GM23338 (cell line): ENCODE measurements around the gene ATXN2. TPM values are rescaled to one million over a fixed set of nuclear protein-coding genes. Genes with fewer than 3 reads are reported as not detected.

ENCODE experiments used
- ATAC-seq: fragments of 200-7000 bp; cut with Tn5 transposase; 3 replicates; pipeline ENCODE4 v1.9.1; 2020
- DNase-seq: peaks from one replicate; pipeline ENCODE4 v3.0.0-alpha.2; 2015; ENCODE audit warnings: low spot score
- H2AFZ ChIP-seq: fragments of 200-600 bp; sonication (generic); 2 replicates; pipeline ENCODE4 v1.8.0; 2016; ENCODE audit warnings: antibody characterized with exemption, mild to moderate bottlenecking, moderate library complexity
- H3F3A ChIP-seq: fragments of 200-600 bp; sonication (generic); replicated peaks from 2 replicates; pipeline ENCODE4 v1.8.0; 2017; ENCODE audit warnings: antibody characterized with exemption, mixed run types, low read depth
- H3K27ac ChIP-seq: fragments of 200-600 bp; sonication (generic); 2 replicates; pipeline ENCODE4 v1.6.1; 2016; ENCODE audit warnings: low read depth
- H3K27me3 ChIP-seq: fragments of 200-600 bp; sonication (generic); 2 replicates; pipeline ENCODE4 v1.8.0; 2016; ENCODE audit warnings: mild to moderate bottlenecking, mixed run types, moderate library complexity; ENCODE audit not compliant: insufficient read depth
- H3K36me3 ChIP-seq: fragments of 200-600 bp; sonication (generic); 2 replicates; pipeline ENCODE4 v1.8.0; 2016; ENCODE audit warnings: mild to moderate bottlenecking; ENCODE audit not compliant: insufficient read depth
- H3K4me1 ChIP-seq: fragments of 200-600 bp; sonication (generic); 2 replicates; pipeline ENCODE4 v1.8.0; 2016; ENCODE audit warnings: mild to moderate bottlenecking, moderate library complexity; ENCODE audit not compliant: insufficient read depth
- H3K4me2 ChIP-seq: fragments of 200-600 bp; sonication (generic); 2 replicates; pipeline ENCODE4 v1.7.1; 2017; ENCODE audit warnings: mixed run types
- H3K4me3 ChIP-seq: fragments of 200-600 bp; sonication (generic); 2 replicates; pipeline ENCODE4 v1.6.1; 2016; ENCODE audit warnings: mixed run types
- H3K79me2 ChIP-seq: fragments of 200-600 bp; sonication (generic); replicated peaks from 2 replicates; pipeline ENCODE4 v1.8.0; 2017; ENCODE audit warnings: mild to moderate bottlenecking; ENCODE audit not compliant: insufficient read depth
- H3K9me2 ChIP-seq: fragments of 200-600 bp; sonication (generic); 2 replicates; pipeline ENCODE4 v1.8.0; 2017; ENCODE audit not compliant: insufficient read depth
- H4K20me1 ChIP-seq: fragments of 200-600 bp; sonication (generic); replicated peaks from 2 replicates; pipeline ENCODE4 v1.8.0; 2017; ENCODE audit warnings: mild to moderate bottlenecking; ENCODE audit not compliant: insufficient read depth
- H3K27ac Mint-ChIP-seq: 2 replicates; pipeline ENCODE4 v1.8.0; 2020; ENCODE audit warnings: inconsistent platforms, mild to moderate bottlenecking, moderate library complexity, mixed read lengths
- H3K27me3 Mint-ChIP-seq: 3 replicates; pipeline ENCODE4 v1.8.0; 2022; ENCODE audit warnings: low read depth, mild to moderate bottlenecking, moderate library complexity, mixed read lengths, inconsistent platforms; ENCODE audit not compliant: insufficient read depth, poor library complexity
- H3K36me3 Mint-ChIP-seq: 3 replicates; pipeline ENCODE4 v1.8.0; 2021; ENCODE audit warnings: low read depth, mild to moderate bottlenecking, inconsistent platforms, moderate library complexity, mixed read lengths
- H3K4me1 Mint-ChIP-seq: 3 replicates; pipeline ENCODE4 v1.8.0; 2020; ENCODE audit warnings: mild to moderate bottlenecking, inconsistent platforms, mixed read lengths
- H3K4me3 Mint-ChIP-seq: 3 replicates; pipeline ENCODE4 v1.8.0; 2021; ENCODE audit warnings: moderate library complexity, mild to moderate bottlenecking, inconsistent platforms, mixed read lengths
- H3K9me3 Mint-ChIP-seq: 3 replicates; pipeline ENCODE4 v1.8.0; 2020; ENCODE audit warnings: moderate library complexity, mild to moderate bottlenecking, inconsistent platforms, mixed read lengths
- CREB1 ChIP-seq: fragments of 250-450 bp; sonication (Bioruptor Pico); IDR thresholded peaks from 2 replicates; pipeline ENCODE4 v1.5.0; 2020; ENCODE audit warnings: low read depth, mild to moderate bottlenecking, moderate library complexity
- EZH2 ChIP-seq: fragments of 200-600 bp; sonication (generic); IDR thresholded peaks from one replicate; pipeline ENCODE4 v1.8.0; 2017; ENCODE audit warnings: antibody characterized with exemption, mild to moderate bottlenecking, low read depth; ENCODE audit not compliant: unreplicated experiment
- JUNB ChIP-seq: IDR thresholded peaks from one replicate; pipeline ENCODE4 v1.6.1; 2016; ENCODE audit warnings: antibody characterized with exemption; ENCODE audit not compliant: unreplicated experiment
- NANOG ChIP-seq: IDR thresholded peaks from 2 replicates; pipeline ENCODE4 v1.6.1; 2016; ENCODE audit warnings: antibody characterized with exemption, borderline replicate concordance
- POLR2AphosphoS5 ChIP-seq: IDR thresholded peaks from 2 replicates; pipeline ENCODE4 v1.6.1; 2016; ENCODE audit warnings: antibody characterized with exemption, low read depth
- STAT1 ChIP-seq: IDR thresholded peaks from one replicate; pipeline ENCODE4 v1.6.1; 2016; ENCODE audit warnings: antibody characterized with exemption; ENCODE audit not compliant: unreplicated experiment
- ZNF114 ChIP-seq: fragments of 250-450 bp; sonication (Bioruptor Pico); IDR thresholded peaks from 2 replicates; pipeline ENCODE4 v1.5.0; 2020; ENCODE audit warnings: mild to moderate bottlenecking, moderate library complexity
- ZNF331 ChIP-seq: fragments of 250-450 bp; sonication (Bioruptor Pico); IDR thresholded peaks from 2 replicates; pipeline ENCODE4 v1.5.0; 2020; ENCODE audit warnings: low read depth, mild to moderate bottlenecking, moderate library complexity
- polyA plus RNA-seq: library from polyadenylated mRNA; unstranded; fragments of >200 nt; fragmentation: Nextera tagmentation; extraction: Ambion mirVana; gene quantifications from 2 replicates; pipeline ENCODE4 v1.2.1, GENCODE V29; 2016
- total RNA-seq: library from RNA; depleted of rRNA; stranded (reverse); fragments of >200 nt; shearing (Covaris generic); gene quantifications from 2 replicates; pipeline ENCODE4 v1.2.3, GENCODE V29; 2014
- TF ChIP-seq, protein P1 (sequence below): fragments of 250-450 bp; sonication (Bioruptor Pico); IDR thresholded peaks from 2 replicates; pipeline ENCODE4 v1.5.0; 2020; ENCODE audit warnings: mild to moderate bottlenecking, moderate library complexity
- TF ChIP-seq, protein P2 (sequence below): IDR thresholded peaks from one replicate; pipeline ENCODE4 v1.6.1; 2018; ENCODE audit warnings: antibody characterized with exemption; ENCODE audit not compliant: unreplicated experiment

The ATXN2 gene
- total and polyA plus RNA-seq, 2 experiments from 2014 or later: 44.8 to 59.5 TPM

DNA sequence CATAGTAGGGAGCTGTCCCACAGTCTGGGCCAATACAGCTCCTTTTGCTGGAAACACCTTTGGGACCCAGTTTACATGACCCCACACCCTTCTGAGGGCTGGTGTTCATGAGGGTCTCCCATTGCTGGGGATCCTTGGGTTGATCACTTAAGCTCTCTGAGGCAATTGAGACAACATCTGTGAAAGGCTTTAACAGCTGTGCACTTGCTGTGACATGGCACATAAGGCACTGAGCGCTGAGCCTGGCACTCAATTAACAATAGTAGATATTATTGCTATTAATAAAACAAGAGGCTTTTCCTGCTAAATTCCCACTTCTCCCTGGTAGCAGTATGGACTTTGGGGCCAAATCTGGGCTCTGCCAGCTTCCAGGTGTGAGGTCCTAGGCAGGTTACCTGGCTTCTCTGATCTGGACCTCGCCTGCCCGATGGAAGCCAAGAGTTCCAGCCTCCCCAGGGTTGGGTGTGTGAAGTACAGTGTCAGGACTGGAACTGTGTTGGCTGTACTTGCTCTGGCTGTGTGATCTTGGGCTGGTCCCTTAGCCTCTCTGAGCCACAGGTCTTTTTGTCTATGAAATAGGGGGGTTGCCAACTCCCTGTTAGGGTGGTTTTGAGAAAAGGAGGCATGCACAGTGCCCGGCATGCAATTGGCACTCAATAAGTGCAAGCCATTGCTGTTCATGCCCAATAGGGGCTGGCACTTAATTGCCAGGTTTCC is 190.3 kb downstream of the ATXN2 start (continued):
- TF ChIP-seq, protein P1, sequence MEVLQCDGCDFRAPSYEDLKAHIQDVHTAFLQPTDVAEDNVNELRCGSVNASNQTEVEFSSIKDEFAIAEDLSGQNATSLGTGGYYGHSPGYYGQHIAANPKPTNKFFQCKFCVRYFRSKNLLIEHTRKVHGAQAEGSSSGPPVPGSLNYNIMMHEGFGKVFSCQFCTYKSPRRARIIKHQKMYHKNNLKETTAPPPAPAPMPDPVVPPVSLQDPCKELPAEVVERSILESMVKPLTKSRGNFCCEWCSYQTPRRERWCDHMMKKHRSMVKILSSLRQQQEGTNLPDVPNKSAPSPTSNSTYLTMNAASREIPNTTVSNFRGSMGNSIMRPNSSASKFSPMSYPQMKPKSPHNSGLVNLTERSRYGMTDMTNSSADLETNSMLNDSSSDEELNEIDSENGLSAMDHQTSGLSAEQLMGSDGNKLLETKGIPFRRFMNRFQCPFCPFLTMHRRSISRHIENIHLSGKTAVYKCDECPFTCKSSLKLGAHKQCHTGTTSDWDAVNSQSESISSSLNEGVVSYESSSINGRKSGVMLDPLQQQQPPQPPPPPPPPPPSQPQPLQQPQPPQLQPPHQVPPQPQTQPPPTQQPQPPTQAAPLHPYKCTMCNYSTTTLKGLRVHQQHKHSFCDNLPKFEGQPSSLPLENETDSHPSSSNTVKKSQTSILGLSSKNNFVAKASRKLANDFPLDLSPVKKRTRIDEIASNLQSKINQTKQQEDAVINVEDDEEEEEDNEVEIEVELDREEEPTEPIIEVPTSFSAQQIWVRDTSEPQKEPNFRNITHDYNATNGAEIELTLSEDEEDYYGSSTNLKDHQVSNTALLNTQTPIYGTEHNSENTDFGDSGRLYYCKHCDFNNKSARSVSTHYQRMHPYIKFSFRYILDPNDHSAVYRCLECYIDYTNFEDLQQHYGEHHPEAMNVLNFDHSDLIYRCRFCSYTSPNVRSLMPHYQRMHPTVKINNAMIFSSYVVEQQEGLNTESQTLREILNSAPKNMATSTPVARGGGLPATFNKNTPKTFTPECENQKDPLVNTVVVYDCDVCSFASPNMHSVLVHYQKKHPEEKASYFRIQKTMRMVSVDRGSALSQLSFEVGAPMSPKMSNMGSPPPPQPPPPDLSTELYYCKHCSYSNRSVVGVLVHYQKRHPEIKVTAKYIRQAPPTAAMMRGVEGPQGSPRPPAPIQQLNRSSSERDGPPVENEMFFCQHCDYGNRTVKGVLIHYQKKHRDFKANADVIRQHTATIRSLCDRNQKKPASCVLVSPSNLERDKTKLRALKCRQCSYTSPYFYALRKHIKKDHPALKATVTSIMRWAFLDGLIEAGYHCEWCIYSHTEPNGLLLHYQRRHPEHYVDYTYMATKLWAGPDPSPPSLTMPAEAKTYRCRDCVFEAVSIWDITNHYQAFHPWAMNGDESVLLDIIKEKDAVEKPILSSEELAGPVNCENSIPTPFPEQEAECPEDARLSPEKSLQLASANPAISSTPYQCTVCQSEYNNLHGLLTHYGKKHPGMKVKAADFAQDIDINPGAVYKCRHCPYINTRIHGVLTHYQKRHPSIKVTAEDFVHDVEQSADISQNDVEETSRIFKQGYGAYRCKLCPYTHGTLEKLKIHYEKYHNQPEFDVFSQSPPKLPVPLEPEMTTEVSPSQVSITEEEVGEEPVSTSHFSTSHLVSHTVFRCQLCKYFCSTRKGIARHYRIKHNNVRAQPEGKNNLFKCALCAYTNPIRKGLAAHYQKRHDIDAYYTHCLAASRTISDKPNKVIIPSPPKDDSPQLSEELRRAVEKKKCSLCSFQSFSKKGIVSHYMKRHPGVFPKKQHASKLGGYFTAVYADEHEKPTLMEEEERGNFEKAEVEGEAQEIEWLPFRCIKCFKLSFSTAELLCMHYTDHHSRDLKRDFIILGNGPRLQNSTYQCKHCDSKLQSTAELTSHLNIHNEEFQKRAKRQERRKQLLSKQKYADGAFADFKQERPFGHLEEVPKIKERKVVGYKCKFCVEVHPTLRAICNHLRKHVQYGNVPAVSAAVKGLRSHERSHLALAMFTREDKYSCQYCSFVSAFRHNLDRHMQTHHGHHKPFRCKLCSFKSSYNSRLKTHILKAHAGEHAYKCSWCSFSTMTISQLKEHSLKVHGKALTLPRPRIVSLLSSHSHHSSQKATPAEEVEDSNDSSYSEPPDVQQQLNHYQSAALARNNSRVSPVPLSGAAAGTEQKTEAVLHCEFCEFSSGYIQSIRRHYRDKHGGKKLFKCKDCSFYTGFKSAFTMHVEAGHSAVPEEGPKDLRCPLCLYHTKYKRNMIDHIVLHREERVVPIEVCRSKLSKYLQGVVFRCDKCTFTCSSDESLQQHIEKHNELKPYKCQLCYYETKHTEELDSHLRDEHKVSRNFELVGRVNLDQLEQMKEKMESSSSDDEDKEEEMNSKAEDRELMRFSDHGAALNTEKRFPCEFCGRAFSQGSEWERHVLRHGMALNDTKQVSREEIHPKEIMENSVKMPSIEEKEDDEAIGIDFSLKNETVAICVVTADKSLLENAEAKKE (CRISPR knock-in tag): no peak
- TF ChIP-seq JUNB (no peak), ZNF331 (no peak), STAT1 (no peak), NANOG (no peak)

DNA sequence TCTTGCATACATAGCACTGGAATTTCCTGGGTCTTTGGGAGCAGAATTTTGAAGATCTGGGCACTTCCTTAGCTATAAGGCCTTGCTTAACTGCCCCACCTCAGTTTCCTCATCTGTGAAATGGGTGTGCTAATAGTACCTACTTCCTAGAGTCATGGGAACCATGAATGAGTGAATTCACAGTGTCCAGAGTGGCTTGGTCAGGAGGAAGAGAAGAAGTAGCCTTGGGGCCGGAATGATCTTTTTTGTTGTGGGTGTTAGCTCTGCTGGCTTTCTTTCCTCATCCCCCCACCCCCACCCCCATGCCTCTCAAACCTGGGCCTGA is 191.0 kb downstream of the ATXN2 start:
- Histone ChIP-seq H3F3A (peaks cover 18% of the 10 kb centered on the region), H3K79me2 (peaks cover 72% of the 10 kb centered on the region), H3K4me1 (peaks cover 73% of the 10 kb centered on the region), H3K27me3 (no peaks in the 10 kb centered on the region), H3K27ac (no peak overlapping the region), H2AFZ (no peak overlapping the region), H4K20me1 (peaks cover 24% of the 10 kb centered on the region), H3K4me2 (peak overlapping the region; percentile 97), H3K4me3 (peak overlapping the region; percentile 88; the same call in 1 of the 2 replicates), H3K9me2 (no peaks in the 10 kb centered on the region), H3K36me3 (no peaks in the 10 kb centered on the region)
- no peaks in the 10 kb centered on the region; the same call in 2 of the 3 replicates for H3K36me3 Mint-ChIP-seq
- peaks cover 65% of the 10 kb centered on the region for H3K4me1 Mint-ChIP-seq
- H3K4me3 Mint-ChIP-seq: peak overlapping the region; percentile 88; the same call in 2 of the 3 replicates
- peaks cover 25% of the 10 kb centered on the region for H3K27me3 Mint-ChIP-seq
- DNase-seq (no peak), ATAC-seq (no peak)
- H3K9me3 Mint-ChIP-seq: no peaks in the 10 kb centered on the region
- no peak overlapping the region for H3K27ac Mint-ChIP-seq
- TF ChIP-seq EZH2 (no peak), JUNB (no peak), NANOG (no peak), POLR2AphosphoS5 (no peak), CREB1 (CRISPR knock-in tag) (no peak), ZNF114 (CRISPR knock-in tag) (no peak)
- TF ChIP-seq, protein P2, sequence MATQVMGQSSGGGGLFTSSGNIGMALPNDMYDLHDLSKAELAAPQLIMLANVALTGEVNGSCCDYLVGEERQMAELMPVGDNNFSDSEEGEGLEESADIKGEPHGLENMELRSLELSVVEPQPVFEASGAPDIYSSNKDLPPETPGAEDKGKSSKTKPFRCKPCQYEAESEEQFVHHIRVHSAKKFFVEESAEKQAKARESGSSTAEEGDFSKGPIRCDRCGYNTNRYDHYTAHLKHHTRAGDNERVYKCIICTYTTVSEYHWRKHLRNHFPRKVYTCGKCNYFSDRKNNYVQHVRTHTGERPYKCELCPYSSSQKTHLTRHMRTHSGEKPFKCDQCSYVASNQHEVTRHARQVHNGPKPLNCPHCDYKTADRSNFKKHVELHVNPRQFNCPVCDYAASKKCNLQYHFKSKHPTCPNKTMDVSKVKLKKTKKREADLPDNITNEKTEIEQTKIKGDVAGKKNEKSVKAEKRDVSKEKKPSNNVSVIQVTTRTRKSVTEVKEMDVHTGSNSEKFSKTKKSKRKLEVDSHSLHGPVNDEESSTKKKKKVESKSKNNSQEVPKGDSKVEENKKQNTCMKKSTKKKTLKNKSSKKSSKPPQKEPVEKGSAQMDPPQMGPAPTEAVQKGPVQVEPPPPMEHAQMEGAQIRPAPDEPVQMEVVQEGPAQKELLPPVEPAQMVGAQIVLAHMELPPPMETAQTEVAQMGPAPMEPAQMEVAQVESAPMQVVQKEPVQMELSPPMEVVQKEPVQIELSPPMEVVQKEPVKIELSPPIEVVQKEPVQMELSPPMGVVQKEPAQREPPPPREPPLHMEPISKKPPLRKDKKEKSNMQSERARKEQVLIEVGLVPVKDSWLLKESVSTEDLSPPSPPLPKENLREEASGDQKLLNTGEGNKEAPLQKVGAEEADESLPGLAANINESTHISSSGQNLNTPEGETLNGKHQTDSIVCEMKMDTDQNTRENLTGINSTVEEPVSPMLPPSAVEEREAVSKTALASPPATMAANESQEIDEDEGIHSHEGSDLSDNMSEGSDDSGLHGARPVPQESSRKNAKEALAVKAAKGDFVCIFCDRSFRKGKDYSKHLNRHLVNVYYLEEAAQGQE: no peak
